ENCODE measurements around the gene ACOXL.

DNA sequence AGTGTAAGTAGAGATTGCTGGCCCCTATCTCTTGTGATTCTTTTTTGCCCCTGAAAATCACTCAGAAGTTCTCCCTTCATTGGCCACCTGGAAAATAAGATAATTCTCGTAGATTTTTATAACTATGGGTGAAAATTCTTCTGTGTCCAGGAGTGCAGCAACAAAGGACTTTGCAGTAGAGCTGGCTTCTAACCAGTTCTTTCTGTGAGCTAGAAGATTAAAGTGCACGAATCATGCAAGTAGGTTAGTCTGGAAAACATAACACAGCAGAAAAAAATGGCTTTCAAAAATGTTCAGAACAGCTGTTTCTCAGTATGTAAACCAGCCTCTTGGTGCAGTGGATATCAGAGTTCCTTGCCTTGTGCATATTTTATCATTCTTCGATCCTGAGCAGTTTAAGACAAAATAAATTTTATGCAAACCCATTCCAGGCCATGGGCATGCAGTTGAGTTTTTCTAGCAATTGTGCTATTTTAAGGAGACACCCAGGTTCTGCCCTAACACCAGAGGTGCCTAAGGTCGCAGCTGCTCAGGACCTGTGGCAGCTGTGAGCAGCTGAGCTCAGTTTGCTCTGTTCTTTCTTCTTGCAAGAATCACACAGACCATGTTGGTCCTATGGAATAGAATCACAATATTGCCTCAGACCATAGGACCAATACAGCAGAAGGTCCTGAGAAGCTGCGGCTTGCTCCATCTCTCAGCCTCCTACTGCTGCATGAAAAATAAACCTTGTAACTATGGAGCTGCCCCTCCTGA lies 307.4 kb downstream of the ACOXL start:
- no peak for TF ChIP-seq POLR2AphosphoS5 (IDR thresholded peaks at IDR 0.05; ENCODE audit: low read depth, low read length)
- TF ChIP-seq POLR2A (IDR thresholded peaks at IDR 0.05; ENCODE audit: low read depth, low read length): no peak
- no peak for TF ChIP-seq TAF1 (IDR thresholded peaks at IDR 0.05; ENCODE audit: low read depth, low read length)
- no peak for TF ChIP-seq PAX5 (IDR thresholded peaks at IDR 0.05; ENCODE audit: insufficient read depth, low read length, severe bottlenecking)
- no peak for TF ChIP-seq SPI1 (IDR thresholded peaks at IDR 0.05; ENCODE audit: low read depth, low read length)
- TF ChIP-seq POU2F2 (IDR thresholded peaks at IDR 0.05; ENCODE audit: low read depth, low read length): no peak
